GM18519 (cell line): ENCODE measurements around the gene RNLS.
A peak's percentile ranks its signal among the peaks of the same experiment; 100 is the strongest.

Experiments used
- ATAC-seq: cut with Tn5 transposase; IDR thresholded peaks from one replicate; pipeline ENCODE4 v1.9.1; 2021; ENCODE audit warnings: mild to moderate bottlenecking, moderate library complexity; ENCODE audit not compliant: unreplicated experiment, low FRiP score

Gene RNLS

GRCh38 chr10:88555190-88555908, 27.8 kb downstream of the RNLS start:
- ATAC-seq: no peak

GRCh38 chr10:88553116-88553752, 29.9 kb downstream of the RNLS start:
- ATAC-seq: peak; percentile 56

DNA sequence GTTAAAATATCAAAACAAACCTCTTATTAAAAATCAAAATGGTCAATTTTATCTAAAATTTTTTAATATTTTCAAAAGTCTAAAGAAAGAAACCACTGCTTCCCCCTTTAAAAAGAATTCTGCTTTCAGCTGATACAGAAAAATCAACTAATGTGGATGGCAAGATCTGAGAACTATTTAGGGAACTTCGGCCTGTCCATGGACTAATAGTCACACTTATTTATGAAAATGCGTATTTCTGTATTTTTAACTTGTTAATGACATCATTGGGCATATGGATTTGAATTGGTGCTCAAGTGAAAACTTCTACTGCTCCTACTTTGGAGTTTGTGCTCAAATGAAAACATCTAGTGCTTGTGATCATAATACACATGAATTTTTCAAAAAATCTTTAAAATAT, 31.9 kb downstream of the RNLS start:
- ATAC-seq: no peak

DNA sequence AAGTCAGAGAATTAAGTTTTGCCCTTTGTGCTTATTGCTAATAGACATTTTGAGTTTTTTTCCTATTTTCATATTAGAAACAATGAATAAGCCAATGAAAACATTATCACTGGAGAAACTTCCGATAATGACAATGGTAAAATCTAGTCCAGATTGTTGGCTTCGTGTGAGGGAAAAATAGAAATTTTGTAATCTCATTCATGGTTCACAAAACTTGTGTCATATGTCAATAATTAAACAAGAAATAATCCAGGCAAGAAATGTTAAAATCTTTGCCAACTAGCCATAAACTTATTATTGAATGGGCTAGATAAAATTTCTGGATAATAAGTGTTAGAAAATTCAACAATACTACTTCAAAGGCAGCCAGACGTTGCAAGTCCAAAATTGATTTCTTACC, 36.6 kb downstream of the RNLS start:
- ATAC-seq: no peak

GRCh38 chr10:88545359-88545758, 37.8 kb downstream of the RNLS start:
- ATAC-seq: no peak

GRCh38 chr10:88544140-88544870, 38.8 kb downstream of the RNLS start:
- ATAC-seq: no peak

- ATAC-seq: no peak
Measured at GRCh38 chr10:88542522-88542921, 40.6 kb downstream of the RNLS start.

GRCh38 chr10:88541116-88541626, 41.9 kb downstream of the RNLS start:
- no peak for ATAC-seq

GRCh38 chr10:88540351-88540750, 42.8 kb downstream of the RNLS start:
- ATAC-seq: no peak

DNA sequence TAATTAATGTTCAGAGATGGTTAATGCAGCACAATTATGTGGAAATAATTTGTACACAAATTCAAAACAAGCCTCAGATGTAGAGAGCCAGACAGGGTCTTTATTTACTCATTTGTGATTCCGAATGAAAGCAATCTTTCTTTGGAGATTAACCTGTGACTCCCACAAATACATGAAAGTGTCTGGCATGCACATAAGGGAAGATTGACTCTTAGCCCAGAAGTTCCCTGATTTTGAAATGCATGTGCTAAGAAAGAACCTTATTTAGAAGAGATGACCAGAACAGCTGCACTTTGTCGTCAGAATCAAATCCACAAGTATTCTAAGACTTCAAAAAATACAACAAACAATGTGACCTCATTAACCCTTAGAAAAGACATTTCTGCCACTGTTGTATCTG, 45.1 kb downstream of the RNLS start:
- ATAC-seq: no peak

- no peak for ATAC-seq
Measured at GRCh38 chr10:88537322-88537721, 45.8 kb downstream of the RNLS start.

DNA sequence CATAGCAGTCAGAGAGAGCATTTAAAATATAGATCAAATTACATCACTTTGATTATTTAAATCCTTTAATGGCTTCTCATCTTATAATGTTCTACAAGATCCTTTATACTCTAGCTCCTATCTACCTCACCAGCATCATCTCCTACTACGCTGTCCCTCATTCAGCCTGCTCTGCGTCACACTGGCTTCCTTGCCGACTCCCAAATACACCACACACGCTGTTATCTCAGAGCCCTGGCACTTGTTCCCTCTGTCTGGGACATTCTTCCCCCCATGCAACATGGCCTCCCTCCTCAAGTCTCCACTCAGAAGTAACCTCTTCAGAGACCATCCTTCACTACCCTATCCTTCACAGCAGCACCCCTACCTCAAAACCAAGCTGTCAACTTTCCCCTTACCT, 46.7 kb downstream of the RNLS start:
- ATAC-seq: no peak

DNA sequence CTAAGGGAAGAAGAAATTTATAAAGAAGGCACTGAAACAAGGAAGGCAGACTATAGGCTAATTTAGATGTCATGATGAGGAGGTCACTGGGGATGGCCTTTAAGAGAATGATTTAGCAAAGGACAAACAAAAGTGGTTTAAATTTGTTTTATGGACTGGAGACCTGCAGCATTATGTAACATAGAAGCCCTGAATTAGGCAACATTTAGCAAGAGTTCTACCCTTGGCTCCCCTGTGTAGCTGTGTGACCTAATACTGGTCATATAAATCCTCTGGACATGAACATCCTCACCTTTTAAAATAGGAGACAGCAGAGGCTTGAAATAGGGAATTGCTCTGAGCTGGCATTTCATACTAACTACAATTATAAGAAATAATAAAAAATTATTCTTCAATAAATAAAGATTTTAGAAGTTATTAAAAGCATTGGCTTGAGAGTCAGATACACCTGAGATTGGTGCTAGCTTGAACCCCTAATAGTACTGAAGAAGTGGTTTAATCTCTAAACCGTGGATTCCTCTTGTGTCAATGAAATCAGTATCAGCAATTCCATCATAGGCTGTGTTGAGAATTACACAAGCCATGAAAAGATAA, 48.9 kb downstream of the RNLS start:
- ATAC-seq: no peak

- no peak for ATAC-seq
Measured at GRCh38 chr10:88531392-88532052, 51.6 kb downstream of the RNLS start.

- ATAC-seq: no peak
Measured at GRCh38 chr10:88530629-88531391, 52.3 kb downstream of the RNLS start.

DNA sequence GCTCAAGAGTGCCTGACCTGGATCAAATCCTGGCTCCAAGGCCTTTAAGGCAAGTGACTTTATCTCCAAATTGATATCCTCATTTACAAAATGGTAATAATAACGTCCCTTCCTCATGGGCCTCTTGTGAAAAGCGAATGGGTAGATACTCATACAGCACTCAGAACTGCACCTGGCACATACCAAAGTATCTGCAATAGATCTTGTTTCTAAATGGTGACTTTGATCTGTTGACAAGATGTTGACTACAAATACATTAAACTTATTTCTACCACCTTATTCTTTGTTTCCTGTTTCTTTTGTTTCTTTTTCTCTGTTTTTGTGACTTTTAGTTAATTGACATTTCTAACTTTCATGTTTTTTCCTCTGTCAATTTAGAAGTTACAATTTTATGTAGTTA, 53.0 kb downstream of the RNLS start:
- ATAC-seq: no peak

DNA sequence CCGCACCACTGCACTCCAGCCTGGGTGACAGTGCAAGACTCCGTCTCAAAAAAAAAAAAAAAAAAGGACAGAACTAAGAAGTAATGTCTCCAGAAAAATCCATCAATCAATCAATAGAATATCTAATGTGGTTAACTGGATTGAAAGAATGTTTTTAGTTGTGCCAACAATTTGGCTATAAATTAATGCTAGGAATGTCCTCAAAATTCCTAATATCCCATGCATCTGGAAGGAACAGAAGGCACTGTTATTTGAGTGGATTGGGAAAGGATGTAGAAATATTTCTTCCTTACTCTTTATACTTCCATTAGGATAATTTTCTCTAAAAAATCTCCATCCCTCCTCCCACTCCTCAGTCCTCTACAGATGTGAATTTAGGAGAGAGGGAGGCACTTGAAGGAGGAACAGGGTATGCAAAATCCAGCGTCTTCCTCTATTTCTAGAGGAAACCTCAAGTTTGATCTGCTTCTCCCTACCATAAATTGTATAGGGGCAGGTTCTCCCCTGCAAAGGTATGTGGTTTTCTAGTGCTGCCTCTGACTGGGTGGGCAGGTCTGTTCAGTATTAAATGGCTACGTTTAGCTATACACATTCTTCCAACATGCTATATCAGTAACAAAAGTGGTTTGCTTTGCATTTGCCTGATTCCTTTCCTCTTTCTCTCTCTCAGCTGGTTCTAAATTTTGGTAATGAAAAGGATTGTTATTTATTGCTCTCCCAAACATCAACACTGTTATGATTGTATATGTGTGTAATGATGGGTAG, 54.1 kb downstream of the RNLS start:
- ATAC-seq: no peak

- ATAC-seq: no peak
Measured at GRCh38 chr10:88528201-88528600, 54.9 kb downstream of the RNLS start.

DNA sequence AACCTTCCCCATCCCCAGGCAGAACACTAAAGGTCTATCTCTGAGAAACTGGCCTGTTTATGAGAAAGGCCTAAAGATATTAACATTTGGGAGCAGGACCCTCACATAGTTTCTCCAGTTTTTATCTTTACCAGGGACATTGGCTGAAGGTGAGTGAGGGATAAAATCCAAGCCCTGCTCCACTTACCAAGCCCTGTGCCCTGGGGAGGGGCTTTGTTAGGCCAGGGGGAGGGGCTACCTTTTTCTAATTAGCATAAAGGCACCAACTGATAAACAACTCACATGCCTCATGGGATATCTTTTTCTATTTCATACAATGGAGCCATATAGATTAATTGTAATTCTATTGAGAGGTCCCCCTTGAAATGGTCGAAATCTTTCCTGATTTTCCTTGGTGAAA, 55.9 kb downstream of the RNLS start:
- no peak for ATAC-seq
